ENCODE measurements around the gene DTNB.

GRCh38 chr2:25355270-25355669, 318.1 kb downstream of the DTNB start:
- TF ChIP-seq TAF1 (IDR thresholded peaks at IDR 0.05; ENCODE audit: low read depth) (no peak), EZH2 (IDR thresholded peaks at IDR 0.05; ENCODE audit: borderline replicate concordance, insufficient read depth, low read length, poor library complexity, severe bottlenecking) (no peak), EP300 (conservative IDR thresholded peaks at IDR 0.05; ENCODE audit: poor library complexity, severe bottlenecking) (no peak), POLR2AphosphoS5 (IDR thresholded peaks at IDR 0.05) (no peak), MXI1 (conservative IDR thresholded peaks at IDR 0.05; ENCODE audit: poor library complexity, severe bottlenecking) (no peak)
- TF ChIP-seq, protein P1, sequence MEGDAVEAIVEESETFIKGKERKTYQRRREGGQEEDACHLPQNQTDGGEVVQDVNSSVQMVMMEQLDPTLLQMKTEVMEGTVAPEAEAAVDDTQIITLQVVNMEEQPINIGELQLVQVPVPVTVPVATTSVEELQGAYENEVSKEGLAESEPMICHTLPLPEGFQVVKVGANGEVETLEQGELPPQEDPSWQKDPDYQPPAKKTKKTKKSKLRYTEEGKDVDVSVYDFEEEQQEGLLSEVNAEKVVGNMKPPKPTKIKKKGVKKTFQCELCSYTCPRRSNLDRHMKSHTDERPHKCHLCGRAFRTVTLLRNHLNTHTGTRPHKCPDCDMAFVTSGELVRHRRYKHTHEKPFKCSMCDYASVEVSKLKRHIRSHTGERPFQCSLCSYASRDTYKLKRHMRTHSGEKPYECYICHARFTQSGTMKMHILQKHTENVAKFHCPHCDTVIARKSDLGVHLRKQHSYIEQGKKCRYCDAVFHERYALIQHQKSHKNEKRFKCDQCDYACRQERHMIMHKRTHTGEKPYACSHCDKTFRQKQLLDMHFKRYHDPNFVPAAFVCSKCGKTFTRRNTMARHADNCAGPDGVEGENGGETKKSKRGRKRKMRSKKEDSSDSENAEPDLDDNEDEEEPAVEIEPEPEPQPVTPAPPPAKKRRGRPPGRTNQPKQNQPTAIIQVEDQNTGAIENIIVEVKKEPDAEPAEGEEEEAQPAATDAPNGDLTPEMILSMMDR (IDR thresholded peaks at IDR 0.05; ENCODE audit: poor library complexity, severe bottlenecking): no peak
